NCI-H345 (cell line): ENCODE data around the gene LRIG1.

Experiments
- DNase-seq: peaks from one replicate; lab custom pipeline; 2025; lab: John Stamatoyannopoulos, UW

LRIG1 gene

DNA sequence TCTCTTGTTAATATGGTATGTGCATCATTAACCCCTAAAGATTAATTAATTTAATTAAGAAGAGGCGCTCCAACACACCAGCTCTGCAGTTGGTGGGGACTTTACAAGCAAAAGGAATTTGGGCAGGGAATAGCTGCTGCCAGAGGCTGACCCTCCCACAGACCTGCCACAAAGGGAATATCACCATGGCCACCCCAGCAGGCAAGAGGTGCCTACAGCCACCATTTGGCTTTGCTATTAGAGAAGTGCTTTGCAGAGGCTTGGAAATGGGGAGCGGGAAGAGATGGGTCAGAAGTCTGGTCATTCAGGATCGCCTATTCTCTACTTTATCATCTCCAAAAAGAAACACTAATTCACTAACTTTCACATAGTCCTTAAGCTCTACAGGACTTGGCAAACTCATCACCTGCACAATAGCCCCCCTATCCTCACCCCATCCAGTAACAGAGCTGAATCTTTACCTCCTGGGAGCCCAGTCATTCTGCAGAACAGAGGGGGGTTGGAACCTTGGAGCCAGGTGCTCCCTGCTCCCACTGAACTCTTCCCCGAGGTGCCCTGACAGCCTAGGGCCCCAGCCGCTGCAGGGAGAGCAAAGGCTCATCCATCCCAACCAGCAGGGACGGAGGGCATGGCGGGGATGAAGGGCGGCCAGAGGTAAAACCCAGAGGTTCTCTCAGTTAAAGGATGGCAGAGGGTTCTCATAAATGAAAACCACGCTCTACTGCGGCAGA lies 29.7 kb downstream of the LRIG1 start:
- no peak for DNase-seq

DNA sequence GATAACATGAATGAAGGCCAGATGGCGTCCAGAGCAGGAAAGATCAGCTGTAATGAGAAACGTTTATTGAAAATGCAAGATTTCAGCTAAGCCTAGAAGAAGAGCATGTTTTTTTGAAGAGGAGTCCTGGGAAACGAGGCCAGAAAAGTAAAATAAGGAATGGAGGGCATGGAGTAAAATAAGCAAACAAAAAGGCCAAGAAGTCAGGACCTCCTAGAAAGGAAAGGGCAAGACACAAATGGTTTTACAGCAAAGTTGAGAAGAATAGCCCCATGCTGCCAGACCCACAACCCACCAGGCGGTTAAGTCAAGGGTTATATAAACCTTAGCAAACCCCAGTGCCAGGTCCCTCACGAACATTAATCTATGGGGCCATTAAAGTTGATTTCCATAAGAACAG lies 30.5 kb downstream of the LRIG1 start:
- no peak for DNase-seq

GRCh38 chr3:66469220-66469640 lies 31.6 kb downstream of the LRIG1 start:
- DNase-seq: no peak

DNA sequence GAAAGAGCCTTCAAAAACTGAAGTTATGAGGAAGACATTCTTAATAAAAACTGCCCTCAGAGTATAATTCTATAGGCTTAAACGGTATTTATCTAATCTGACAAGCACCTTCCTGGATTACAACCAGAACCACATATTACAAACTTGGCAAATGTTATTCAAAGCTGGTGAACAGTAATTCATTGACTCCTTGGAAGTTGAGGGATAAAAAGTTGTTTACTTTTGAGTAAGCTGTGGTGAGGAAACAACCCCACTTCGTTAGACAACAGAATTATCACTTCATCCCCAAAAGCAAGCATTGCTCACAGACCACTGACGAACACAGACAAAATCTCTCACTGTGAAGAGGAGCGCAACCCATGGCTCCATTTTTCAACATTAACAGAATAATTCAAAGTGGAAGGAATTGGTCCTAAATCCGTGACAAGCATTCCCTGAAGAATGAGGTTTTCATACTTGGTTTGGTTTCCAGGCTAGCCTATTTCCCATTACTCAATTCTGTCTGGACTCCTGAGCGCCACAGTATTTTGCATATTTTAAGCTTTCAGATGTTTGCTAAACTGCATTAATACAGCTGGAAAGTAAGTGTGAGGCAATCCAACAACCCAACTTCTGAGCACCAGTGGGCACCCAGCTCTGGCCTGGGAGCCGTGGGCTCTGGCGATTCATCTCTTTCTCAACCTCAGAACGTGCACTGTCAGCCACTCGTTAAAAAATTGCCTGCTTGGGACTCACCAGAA lies 32.7 kb downstream of the LRIG1 start:
- DNase-seq: no peak

DNA sequence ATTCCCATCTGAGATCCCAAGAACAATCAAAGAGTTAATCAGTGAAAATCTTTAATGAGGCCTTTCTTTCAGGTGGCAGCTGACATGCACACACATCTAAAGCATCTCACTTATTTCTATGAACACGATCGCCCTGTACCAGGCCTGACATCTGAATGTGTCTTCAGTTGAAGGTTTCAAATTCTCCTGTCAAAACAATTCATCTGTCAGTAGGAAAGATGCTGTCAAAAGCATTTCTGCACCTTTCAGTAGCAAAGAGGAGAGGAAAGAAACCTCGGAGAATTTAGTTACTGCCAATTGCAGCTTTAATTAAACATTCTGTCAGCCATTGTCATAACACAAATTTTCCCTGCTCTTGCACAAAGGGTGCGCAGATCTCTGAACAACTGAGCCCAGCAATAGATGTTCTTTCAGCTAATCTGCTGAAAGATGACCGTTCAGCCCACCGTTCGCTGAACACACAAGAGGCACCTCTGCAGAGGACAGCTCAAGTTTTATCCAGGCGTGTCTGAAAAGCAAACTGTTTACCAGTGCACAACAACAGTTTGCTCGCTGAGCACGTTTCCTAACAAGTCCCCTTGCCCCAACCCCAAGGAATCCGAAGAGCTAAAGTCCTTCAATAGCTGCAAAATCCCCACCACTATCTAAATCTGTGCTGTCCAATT lies 34.1 kb downstream of the LRIG1 start:
- peak; percentile 16 for DNase-seq

GRCh38 chr3:66465587-66465986 lies 35.2 kb downstream of the LRIG1 start:
- DNase-seq: no peak

- no peak for DNase-seq
These were observed 35.8 kb downstream of the LRIG1 start for GRCh38 chr3:66465034-66465433.

DNA sequence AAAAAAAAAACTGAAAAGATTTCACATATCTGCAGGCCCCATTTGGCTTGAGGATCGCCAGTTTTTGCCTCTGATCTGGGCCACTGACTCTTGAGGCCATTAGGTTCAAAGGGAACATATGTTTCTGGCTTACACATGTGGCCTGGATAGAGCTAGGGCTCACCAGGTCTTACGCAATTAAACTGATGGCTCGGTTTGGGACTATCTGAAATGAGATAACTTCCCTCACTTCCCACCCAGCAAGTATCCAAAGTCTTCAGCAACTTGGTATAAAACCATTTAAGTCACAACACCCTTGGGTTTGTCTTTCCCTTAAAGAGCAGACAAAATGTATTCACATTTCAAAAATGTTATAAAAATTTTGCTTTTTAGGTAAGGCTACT lies 36.3 kb downstream of the LRIG1 start:
- DNase-seq: no peak

- DNase-seq: no peak
These were observed 36.9 kb downstream of the LRIG1 start for GRCh38 chr3:66463730-66464511.

DNA sequence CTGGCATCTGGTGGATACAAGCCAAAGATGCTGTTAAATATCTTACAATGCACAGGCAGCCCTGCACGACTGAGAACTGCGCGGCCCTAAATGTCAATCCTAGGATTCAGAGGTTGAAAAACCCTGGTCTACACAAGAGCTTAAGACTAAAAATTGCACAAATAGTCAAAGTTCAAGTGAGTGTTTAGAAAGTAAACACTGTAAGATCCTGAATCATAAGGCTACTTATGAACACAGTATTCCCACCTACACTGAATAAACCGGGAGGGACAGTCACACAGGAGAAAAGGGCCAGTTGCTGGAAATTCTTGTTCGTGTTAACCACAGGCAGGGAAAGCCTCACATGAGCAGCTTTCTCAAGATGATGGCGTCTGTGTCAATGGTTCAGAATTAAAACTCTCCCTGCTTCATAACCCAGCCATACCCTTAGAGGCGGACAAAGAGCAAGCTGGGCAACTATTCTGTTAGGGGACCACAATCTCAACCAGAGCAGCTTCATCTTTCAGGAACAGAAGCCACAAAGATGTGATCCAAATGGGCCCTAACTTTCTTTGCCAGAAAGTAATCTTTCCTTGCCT lies 37.7 kb downstream of the LRIG1 start:
- no peak for DNase-seq

DNA sequence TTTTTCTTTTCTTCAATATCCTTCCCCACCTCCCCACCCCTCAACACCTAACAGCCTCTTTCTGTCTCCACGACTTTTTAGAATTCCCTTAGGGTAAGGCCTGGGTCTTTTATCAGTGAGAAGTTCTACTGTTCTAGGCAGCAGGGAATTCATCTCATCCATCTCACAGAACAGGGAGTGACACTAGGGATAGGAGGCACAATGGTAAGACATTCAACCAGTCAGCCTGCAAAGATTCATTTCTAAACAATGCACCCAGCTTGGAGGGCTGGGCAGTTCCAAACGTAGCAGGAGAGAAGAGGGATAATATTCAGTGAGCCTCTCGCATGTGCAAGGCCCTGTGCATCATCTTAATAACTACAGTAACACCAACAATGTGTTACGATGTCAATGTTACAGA lies 43.6 kb downstream of the LRIG1 start:
- DNase-seq: no peak

DNA sequence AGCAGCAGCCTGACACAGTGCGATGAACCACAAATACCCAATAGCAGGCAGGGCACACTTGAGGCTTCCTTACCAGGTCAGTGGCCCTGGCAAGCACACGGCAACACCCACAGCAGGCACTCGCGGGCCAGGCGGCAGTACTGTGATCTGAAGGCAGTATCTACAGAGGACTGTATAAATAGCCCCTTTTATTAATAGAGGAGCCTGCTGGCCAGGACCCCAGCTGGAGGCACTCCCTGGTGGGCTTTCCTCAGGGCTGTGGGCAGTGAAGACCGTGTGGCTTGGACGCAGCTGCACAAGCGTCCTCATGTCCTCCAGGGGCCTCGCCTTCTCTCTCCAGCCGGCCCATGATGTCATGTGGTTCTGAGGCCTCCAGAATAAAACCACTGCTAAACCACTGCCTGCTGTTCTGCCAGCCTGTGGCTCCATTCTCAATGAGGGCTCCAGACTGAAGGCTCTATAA lies 44.1 kb downstream of the LRIG1 start:
- DNase-seq: no peak

GRCh38 chr3:66454464-66454859 lies 46.4 kb downstream of the LRIG1 start:
- no peak for DNase-seq

- no peak for DNase-seq
These were observed 47.0 kb downstream of the LRIG1 start for GRCh38 chr3:66453651-66454463.

- no peak for DNase-seq
These were observed 48.4 kb downstream of the LRIG1 start for GRCh38 chr3:66452303-66453011.

DNA sequence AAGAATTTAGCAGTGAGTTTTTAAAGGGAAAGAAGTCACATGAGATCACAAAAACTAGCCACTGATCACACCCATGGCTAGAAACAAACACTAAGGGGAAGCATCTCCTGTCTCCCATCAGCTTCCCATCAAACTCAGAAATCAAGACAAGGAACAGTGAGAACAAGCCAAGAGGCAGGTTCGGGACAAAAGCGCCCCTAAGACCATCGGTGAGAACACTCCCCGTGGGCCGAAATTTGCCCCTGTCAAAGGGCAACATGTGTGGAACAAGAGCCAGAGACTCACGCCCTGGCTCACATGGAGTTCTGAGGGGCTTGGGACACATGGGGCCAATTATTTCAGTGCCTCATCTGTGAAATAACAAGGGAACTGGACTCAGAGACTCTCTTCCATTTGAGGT lies 49.1 kb downstream of the LRIG1 start:
- DNase-seq: no peak

- DNase-seq: no peak
These were observed 50.3 kb downstream of the LRIG1 start for GRCh38 chr3:66450390-66451022.

DNA sequence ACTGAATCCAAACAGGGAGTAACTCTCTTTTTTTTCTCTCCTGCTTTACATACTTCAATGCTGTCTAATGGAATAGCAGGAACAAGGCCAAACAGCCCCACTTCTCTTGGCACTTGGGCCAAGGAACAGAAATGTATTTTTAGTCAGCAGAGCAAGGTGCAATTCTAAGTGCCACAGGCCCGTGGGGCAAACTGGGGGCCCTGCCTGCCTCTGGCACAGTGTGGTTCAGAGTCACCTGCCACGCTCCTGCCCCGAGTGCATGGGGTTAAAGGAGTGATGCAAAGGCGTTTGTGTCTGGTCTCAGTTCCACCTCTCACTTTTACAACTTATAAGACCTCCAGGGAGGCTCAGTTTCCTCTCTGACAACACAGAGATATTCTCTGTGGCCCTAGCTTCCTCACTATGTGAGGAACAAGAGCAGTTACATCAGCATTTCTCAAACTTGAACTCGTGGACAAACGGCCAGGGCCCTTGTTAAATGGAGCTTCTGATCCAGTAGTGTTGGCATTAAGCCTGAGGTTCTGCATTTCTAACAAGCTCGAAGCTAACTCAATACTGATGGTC lies 51.3 kb downstream of the LRIG1 start:
- DNase-seq: no peak

- DNase-seq: no peak
These were observed 56.6 kb downstream of the LRIG1 start for GRCh38 chr3:66444146-66444644.
